NT2/D1 (cell line): Measurements from ENCODE around the gene KRAS.
A peak's percentile ranks its signal among the peaks of the same experiment; 100 is the strongest.

ENCODE experiments used
- DNase-seq: peaks from one replicate; pipeline ENCODE4 v3.0.0-alpha.2; 2011; ENCODE audit warnings: low read depth, low spot score
- H3K27me3 ChIP-seq: 2 replicates; pipeline ENCODE4 v1.6.0; 2011; ENCODE audit warnings: mild to moderate bottlenecking; ENCODE audit not compliant: insufficient read length, insufficient read depth
- H3K36me3 ChIP-seq: 2 replicates; pipeline ENCODE4 v1.6.1; 2011; ENCODE audit warnings: mild to moderate bottlenecking, low read length, mixed read lengths; ENCODE audit not compliant: insufficient read depth, insufficient read length
- H3K4me1 ChIP-seq: 2 replicates; pipeline ENCODE4 v1.5.1; 2011; ENCODE audit not compliant: insufficient read depth, insufficient read length
- H3K4me3 ChIP-seq: 2 replicates; pipeline ENCODE4 v1.5.1; 2011; ENCODE audit warnings: low read depth; ENCODE audit not compliant: insufficient read length
- H3K9ac ChIP-seq: 2 replicates; pipeline ENCODE4 v1.6.0; 2011; ENCODE audit warnings: low read depth; ENCODE audit not compliant: insufficient read length
- H3K9me3 ChIP-seq: 2 replicates; pipeline ENCODE4 v1.5.1; 2011; ENCODE audit warnings: mild to moderate bottlenecking, low read length; ENCODE audit not compliant: insufficient read depth
- SUZ12 ChIP-seq: IDR thresholded peaks from 2 replicates; pipeline ENCODE4 v1.6.1; 2011; ENCODE audit not compliant: insufficient read length, insufficient read depth; ENCODE audit errors: extremely low read depth
- YY1 ChIP-seq: IDR thresholded peaks from 2 replicates; pipeline ENCODE4 v1.6.1; 2011; ENCODE audit not compliant: insufficient read length, insufficient read depth
- ZNF274 ChIP-seq: IDR thresholded peaks from 2 replicates; pipeline ENCODE4 v1.6.1; 2011; ENCODE audit warnings: mild to moderate bottlenecking, low read depth, low read length

KRAS gene

GRCh38 chr12:25253371-25254068 lies 2.8 kb upstream of the KRAS start:
- TF ChIP-seq YY1 = no peak
- no peak for TF ChIP-seq SUZ12
- no peak for TF ChIP-seq ZNF274
- no peak overlapping the region for H3K9ac ChIP-seq
- no peaks in the 10 kb centered on the region for H3K9me3 ChIP-seq
- no peaks in the 10 kb centered on the region for H3K4me1 ChIP-seq
- H3K36me3 ChIP-seq = peaks cover 6% of the 10 kb centered on the region
- no peak for DNase-seq
- H3K4me3 ChIP-seq = no peak overlapping the region
- peaks cover 23% of the 10 kb centered on the region for H3K27me3 ChIP-seq

GRCh38 chr12:25252946-25253345 lies 2.2 kb upstream of the KRAS start:
- Histone ChIP-seq H3K36me3 (peaks cover 11% of the 10 kb centered on the region), H3K27me3 (peaks cover 23% of the 10 kb centered on the region), H3K4me3 (no peak overlapping the region), H3K9me3 (no peaks in the 10 kb centered on the region), H3K4me1 (no peaks in the 10 kb centered on the region), H3K9ac (no peak overlapping the region)
- TF ChIP-seq ZNF274 (no peak), SUZ12 (no peak), YY1 (no peak)
- no peak for DNase-seq

DNA sequence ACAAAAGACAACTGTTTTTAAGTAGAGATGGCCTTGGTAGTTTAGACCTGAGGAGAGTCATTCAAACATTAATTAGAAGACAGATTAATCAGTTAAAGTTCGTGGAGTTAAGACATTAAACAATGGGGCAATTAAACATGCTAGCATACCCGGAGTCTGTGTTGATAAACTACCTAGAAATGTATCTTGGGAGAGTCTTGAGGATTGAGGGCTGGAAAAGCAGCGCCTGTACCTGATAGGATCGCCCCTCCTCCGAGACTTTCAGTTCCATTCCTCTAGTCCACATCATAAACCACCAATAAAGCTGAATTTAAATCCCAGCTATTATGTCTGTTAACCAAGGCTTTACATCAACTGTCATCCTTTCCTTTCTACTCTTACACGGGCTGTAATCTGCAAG lies 1.0 kb upstream of the KRAS start:
- Histone ChIP-seq H3K9ac (peak overlapping the region; percentile 77), H3K36me3 (peaks cover 21% of the 10 kb centered on the region), H3K27me3 (peaks cover 23% of the 10 kb centered on the region), H3K9me3 (no peaks in the 10 kb centered on the region), H3K4me1 (no peaks in the 10 kb centered on the region), H3K4me3 (peak overlapping the region; percentile 82)
- TF ChIP-seq ZNF274 = no peak
- TF ChIP-seq YY1 = no peak
- no peak for TF ChIP-seq SUZ12
- DNase-seq = no peak

DNA sequence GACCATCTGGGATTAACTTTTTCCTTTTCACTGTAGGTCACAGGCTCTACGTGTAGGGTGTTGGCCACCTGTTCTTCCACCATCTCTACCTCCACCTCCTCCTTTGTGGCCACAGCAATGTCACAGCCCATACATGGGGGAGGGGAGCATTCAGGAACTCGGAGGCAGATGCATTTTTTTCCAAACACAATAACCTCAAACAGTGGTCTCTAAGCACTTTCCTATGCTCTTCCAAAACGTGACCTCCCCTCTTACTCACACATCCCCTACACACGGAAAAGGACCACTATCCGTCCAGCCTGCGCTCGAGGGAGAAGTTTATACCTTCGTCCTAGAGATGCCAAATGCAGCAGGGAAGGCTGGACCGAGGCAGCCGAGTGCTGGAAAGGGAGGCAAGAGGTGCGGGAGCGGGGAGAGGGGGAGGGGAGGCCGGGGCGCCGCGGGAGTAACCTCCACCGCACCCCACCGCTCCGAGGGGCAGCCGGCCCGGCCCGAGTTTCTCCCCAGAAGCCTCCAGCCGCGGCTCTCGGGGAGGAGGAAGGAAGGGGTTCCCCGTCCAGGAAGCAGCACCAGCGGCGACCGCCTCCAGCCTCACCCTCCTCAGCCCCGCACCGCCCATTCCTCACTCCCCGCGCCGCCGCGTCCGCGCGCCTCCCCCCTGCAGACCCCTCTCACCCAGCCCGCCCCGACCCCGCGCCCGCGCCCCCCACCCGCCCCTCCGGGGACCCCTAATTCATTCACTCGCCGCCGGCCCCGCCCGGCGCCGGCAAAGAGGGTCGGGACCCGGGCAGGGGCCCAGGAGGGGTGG lies 594 bp downstream of the KRAS start:
- TF ChIP-seq ZNF274 = no peak
- no peak for TF ChIP-seq SUZ12
- no peak for TF ChIP-seq YY1
- peak overlapping the region; percentile 87 for H3K4me3 ChIP-seq
- H3K27me3 ChIP-seq = peaks cover 23% of the 10 kb centered on the region
- no peaks in the 10 kb centered on the region for H3K4me1 ChIP-seq
- peaks cover 24% of the 10 kb centered on the region for H3K36me3 ChIP-seq
- peak overlapping the region; percentile 90 for H3K9ac ChIP-seq
- H3K9me3 ChIP-seq = no peaks in the 10 kb centered on the region
- peak; percentile 52 for DNase-seq

GRCh38 chr12:25248732-25249131 lies 2.0 kb downstream of the KRAS start:
- Histone ChIP-seq H3K9me3 (no peaks in the 10 kb centered on the region), H3K36me3 (peaks cover 38% of the 10 kb centered on the region), H3K4me3 (no peak overlapping the region), H3K4me1 (no peaks in the 10 kb centered on the region), H3K9ac (no peak overlapping the region), H3K27me3 (peaks cover 23% of the 10 kb centered on the region)
- DNase-seq = no peak
- no peak for TF ChIP-seq ZNF274
- TF ChIP-seq YY1 = no peak
- TF ChIP-seq SUZ12 = no peak

- TF ChIP-seq YY1 (no peak), SUZ12 (no peak), ZNF274 (no peak)
- no peak overlapping the region for H3K9ac ChIP-seq
- H3K4me1 ChIP-seq = no peaks in the 10 kb centered on the region
- H3K9me3 ChIP-seq = no peaks in the 10 kb centered on the region
- peaks cover 17% of the 10 kb centered on the region for H3K27me3 ChIP-seq
- no peak overlapping the region for H3K4me3 ChIP-seq
- DNase-seq = no peak
- peaks cover 44% of the 10 kb centered on the region for H3K36me3 ChIP-seq
Measured at GRCh38 chr12:25248137-25248536, 2.6 kb downstream of the KRAS start.

GRCh38 chr12:25245491-25245890 lies 5.2 kb downstream of the KRAS start:
- Histone ChIP-seq H3K36me3 (peaks cover 64% of the 10 kb centered on the region), H3K9me3 (no peaks in the 10 kb centered on the region), H3K4me3 (no peak overlapping the region), H3K4me1 (no peaks in the 10 kb centered on the region), H3K27me3 (no peaks in the 10 kb centered on the region), H3K9ac (no peak overlapping the region)
- DNase-seq = no peak
- TF ChIP-seq SUZ12 (no peak), YY1 (no peak), ZNF274 (no peak)
